HG02763 (cell line): ENCODE measurements around the gene TTC3.

ENCODE experiments used
- ATAC-seq: cut with Tn5 transposase; IDR thresholded peaks from one replicate; pipeline ENCODE4 v1.9.1; 2021; ENCODE audit warnings: mild to moderate bottlenecking, moderate library complexity; ENCODE audit not compliant: unreplicated experiment

The TTC3 gene

GRCh38 chr21:37146320-37147235, 73.5 kb downstream of the TTC3 start:
- ATAC-seq: no peak

DNA sequence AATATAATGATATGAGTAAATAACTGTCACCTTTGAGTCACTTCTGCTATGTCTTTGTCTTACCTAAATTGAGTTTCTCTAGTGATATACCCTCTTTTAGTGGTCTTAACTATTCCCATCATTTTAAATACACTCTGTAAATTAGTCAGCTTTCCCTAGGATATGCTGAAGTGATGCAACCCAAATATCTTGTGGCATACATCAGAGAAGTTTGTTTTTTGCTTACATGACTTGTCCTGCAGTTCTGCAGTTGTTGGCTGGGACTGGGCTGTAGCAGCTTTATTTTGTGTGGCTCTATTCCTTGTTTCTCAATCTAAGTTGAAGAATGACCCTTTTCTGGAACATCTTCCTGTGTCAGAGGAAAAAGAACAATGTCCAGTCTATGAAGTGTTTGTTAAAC, 76.4 kb downstream of the TTC3 start:
- ATAC-seq: no peak

GRCh38 chr21:37153196-37153934, 80.3 kb downstream of the TTC3 start:
- ATAC-seq: no peak

- no peak for ATAC-seq
Observed at GRCh38 chr21:37153935-37154350, 80.9 kb downstream of the TTC3 start.

- no peak for ATAC-seq
Observed at GRCh38 chr21:37155186-37155585, 82.1 kb downstream of the TTC3 start.

DNA sequence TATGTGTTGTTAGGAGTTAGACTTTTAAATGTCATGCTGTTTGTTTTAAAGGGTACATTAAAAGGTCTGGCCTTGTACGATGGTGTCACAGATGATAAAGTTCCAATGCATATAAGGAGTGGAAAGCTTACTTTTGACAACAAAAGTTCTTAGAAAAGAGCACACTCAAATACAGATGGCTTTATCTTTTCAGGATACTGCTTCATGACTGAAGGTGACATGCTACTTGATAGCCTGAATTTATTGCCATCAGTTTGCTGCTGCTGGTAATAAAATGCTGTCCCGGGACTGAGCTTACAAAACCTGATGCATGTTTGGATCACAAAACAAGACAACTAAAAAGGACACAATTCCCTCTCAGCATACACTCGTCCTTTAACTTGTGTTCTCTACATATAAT, 84.9 kb downstream of the TTC3 start:
- no peak for ATAC-seq

- ATAC-seq: peak; percentile 48
Observed at GRCh38 chr21:37159053-37159776, 86.2 kb downstream of the TTC3 start.

DNA sequence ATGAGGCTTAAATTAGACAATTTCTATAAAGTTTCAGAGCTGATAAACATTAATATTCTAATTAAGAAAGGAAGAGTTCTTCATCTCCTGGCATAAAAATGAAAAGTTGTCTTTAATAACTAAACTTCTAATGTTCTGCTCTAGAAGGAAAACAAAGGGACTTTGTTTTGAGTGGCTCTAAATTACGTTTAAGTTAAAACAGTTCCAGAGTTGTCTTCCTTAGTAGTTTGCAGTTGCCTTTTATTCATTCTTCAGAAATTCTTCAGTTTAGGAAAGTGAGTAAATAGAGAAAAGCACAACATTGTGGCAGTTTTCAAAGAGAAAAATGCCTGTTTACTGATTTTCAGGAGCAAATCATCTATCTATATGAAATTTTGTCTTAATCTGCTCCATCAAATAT, 86.9 kb downstream of the TTC3 start:
- no peak for ATAC-seq

DNA sequence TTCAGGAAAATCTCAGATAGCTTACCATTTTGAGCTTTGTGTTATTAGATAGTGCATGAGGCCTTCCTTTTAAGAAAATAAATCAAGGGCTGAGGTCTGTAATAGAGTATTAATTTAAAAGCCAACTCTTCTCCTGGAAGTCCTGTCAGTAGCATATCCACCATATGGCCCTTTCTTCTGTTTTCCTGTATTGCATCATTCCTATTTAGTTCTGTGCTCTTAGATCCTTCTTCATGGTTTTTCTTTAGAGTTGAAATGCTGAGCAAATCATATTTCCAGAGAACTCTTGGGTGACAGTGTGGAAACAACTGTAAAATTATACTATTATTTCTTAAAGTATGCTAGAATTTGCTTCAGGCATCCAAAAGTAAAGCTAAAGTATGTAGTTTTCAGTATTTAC, 91.7 kb downstream of the TTC3 start:
- no peak for ATAC-seq

DNA sequence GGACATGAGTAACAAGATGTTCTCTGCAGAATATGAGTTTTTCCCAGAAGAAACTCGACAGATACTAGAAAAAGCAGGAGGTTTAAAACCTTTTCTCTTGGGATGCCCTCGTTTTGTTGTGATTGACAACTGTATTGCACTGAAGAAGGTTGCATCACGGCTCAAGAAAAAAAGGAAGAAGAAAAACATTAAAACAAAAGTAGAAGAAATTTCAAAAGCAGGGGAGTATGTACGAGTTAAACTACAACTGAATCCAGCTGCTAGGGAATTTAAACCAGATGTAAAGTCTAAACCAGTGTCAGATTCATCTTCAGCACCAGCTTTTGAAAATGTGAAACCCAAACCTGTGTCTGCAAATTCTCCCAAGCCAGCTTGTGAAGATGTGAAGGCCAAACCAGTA, 92.5 kb downstream of the TTC3 start:
- no peak for ATAC-seq

GRCh38 chr21:37166733-37167132, 93.7 kb downstream of the TTC3 start:
- no peak for ATAC-seq

GRCh38 chr21:37168666-37169065, 95.6 kb downstream of the TTC3 start:
- no peak for ATAC-seq

DNA sequence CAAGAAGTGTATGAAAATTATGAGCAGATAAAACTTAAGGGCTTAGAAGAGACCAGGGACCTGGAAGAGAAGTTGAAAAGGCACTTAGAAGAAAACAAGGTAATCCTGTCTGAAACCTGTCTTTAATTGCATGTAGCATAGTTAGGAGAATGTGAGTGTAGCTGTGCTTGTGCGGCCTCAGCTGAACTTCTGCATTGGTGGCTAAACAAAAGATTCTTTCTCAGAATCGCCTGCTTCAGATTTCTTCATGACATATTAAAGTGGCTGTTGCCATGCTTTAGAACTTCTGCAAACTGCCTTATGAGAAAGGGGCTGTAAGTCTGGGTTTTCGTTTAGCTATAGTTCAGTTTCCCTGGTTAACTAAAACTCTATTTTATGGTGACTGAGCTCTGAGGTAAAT, 99.6 kb downstream of the TTC3 start:
- no peak for ATAC-seq

GRCh38 chr21:37176716-37177115, 103.7 kb downstream of the TTC3 start:
- ATAC-seq: no peak

DNA sequence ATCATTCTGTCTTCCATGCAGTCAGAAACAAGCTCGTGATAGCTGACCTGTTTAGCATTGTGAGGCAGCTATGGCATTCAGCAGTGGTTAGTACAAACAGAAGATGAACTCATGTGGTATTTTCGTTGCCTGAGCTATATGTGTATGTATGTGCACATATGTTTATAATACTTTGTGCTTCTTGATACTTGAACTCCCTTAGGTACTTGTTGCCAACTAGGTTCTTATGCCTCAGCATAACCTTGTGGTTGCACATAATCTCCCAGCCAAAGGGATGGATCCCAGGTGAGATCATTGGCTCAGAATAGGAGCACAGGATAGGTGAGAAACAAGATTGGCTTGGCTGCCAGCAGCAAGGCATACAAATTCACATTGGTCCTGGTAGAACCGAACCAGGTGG, 108.0 kb downstream of the TTC3 start:
- ATAC-seq: no peak

- no peak for ATAC-seq
Observed at GRCh38 chr21:37182222-37182621, 109.2 kb downstream of the TTC3 start.

DNA sequence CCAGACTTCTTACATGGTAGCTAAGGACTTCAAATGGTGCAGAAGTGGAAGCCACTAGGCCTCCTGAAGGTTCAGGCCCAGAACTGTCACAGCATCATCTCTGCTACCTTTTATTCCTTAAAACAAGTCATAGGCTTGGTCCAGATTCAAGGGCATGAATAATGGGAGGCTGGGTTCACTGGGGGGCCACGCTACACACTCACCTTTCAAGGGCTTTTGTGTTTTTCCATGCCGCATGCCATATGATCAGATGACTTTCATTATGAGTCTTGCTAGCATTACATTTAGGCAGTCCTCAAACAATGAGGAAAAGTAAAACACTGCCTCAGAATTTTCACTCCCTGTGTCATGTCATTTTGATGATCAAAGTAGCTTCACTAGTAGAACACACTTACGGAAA, 110.7 kb downstream of the TTC3 start:
- no peak for ATAC-seq

- ATAC-seq: no peak
Observed at GRCh38 chr21:37184784-37185593, 111.9 kb downstream of the TTC3 start.

DNA sequence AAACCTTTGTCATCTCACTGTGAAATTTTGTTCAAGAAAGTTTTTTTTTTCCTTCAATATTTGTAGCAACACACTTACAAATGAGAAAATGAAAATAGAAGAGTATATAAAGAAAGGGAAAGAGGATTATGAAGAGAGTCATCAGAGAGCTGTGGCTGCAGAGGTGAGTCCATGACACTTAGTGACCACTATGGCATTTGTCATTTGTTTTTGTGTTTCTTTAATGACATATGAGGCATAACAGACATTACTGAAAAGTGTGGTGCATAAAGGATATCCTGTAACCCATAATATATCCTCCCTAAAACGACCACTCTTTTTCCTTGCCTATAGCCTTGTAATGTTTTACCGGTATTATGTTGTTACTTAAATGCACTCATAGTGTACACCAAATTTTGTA, 113.9 kb downstream of the TTC3 start:
- ATAC-seq: no peak

DNA sequence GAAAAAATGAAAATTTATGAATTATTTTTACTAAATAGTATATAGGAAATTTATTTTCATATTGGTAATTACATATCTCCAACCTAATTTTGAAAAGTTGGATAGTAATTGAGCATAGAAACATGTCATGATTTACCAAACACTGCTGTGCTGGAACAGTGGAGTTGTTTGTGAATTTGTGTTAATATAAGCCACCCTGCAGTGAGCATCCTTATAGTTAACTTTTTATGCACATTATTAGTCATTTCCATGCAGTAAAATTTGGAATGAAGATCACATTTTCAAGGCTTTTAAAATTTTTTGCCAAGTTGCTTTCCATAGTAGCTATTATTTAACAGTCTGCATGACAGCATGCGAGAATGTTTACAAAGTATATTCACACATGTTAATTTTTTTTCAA, 115.8 kb downstream of the TTC3 start:
- no peak for ATAC-seq

DNA sequence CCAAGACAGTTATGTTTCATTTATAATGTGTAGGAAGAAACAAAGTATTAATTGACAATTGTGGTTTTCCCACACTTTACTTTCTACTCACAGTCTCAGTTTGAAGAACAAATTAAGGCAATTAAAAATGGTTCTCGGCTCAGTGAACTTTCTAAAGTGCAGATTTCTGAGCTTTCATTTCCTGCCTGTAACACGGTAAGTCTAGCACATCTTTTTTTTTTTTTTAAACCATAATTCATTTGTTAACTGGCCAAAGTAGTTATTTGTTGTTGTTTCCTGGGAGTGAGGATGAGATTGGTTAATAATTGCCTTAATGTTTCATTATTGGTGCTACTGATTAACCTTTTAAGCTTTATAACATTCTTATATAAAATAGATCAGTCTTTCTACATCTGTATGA, 119.0 kb downstream of the TTC3 start:
- no peak for ATAC-seq
